DOHH2 (cell line): ENCODE results near the gene TMEM131.

Experiments used
- H3F3A ChIP-seq: fragments of 200-600 bp; sonication (generic), shearing (Covaris generic); 2 replicates; pipeline ENCODE4 v1.6.0; 2016; ENCODE audit warnings: antibody characterized with exemption, mild to moderate bottlenecking; ENCODE audit not compliant: control insufficient read depth, insufficient read depth
- H3K27ac ChIP-seq: fragments of 200-600 bp; sonication (generic); 2 replicates; pipeline ENCODE4 v1.5.1; 2014; ENCODE audit warnings: low read depth, mild to moderate bottlenecking, low read length, moderate library complexity
- H3K27me3 ChIP-seq: fragments of 200-600 bp; sonication (generic); 2 replicates; pipeline ENCODE4 v1.6.1; 2014; ENCODE audit warnings: mild to moderate bottlenecking, low read length, mixed read lengths; ENCODE audit not compliant: control insufficient read depth
- H3K36me3 ChIP-seq: fragments of 200-600 bp; sonication (generic); 2 replicates; pipeline ENCODE4 v1.6.1; 2014; ENCODE audit warnings: mild to moderate bottlenecking, low read length, moderate library complexity, mixed read lengths; ENCODE audit not compliant: control insufficient read depth
- H3K4me1 ChIP-seq: fragments of 200-600 bp; sonication (generic); 2 replicates; pipeline ENCODE4 v1.6.1; 2014; ENCODE audit warnings: mild to moderate bottlenecking, low read length, mixed read lengths; ENCODE audit not compliant: control insufficient read depth
- H3K4me2 ChIP-seq: fragments of 200-600 bp; sonication (generic); 2 replicates; pipeline ENCODE4 v1.6.0; 2014; ENCODE audit warnings: mild to moderate bottlenecking, low read length, moderate library complexity
- H3K4me3 ChIP-seq: fragments of 200-600 bp; sonication (generic); 2 replicates; pipeline ENCODE4 v1.5.1; 2014; ENCODE audit warnings: mild to moderate bottlenecking, low read length, mixed read lengths
- H3K79me2 ChIP-seq: fragments of 200-600 bp; sonication (generic); 2 replicates; pipeline ENCODE4 v1.6.1; 2014; ENCODE audit warnings: mild to moderate bottlenecking, low read length, mixed read lengths; ENCODE audit not compliant: control insufficient read depth
- H3K9me2 ChIP-seq: fragments of 200-600 bp; sonication (generic); replicated peaks from 2 replicates; pipeline ENCODE4 v1.6.1; 2014; ENCODE audit warnings: mild to moderate bottlenecking, low read length, mixed read lengths; ENCODE audit not compliant: control insufficient read depth
- H3K9me3 ChIP-seq: fragments of 200-600 bp; sonication (generic); 2 replicates; pipeline ENCODE4 v1.6.1; 2014; ENCODE audit warnings: antibody characterized with exemption, low read length, mixed read lengths; ENCODE audit not compliant: control insufficient read depth, insufficient read depth
- H4K20me1 ChIP-seq: fragments of 200-600 bp; sonication (generic); 2 replicates; pipeline ENCODE4 v1.6.0; 2014; ENCODE audit warnings: low read depth, mild to moderate bottlenecking, antibody characterized with exemption, low read length, moderate library complexity; ENCODE audit not compliant: control insufficient read depth, insufficient read depth
- CTCF ChIP-seq: fragments of 200-600 bp; sonication (generic); IDR thresholded peaks from one replicate; pipeline ENCODE4 v1.5.1; 2014; ENCODE audit warnings: antibody characterized with exemption, mild to moderate bottlenecking, low read depth, low read length; ENCODE audit not compliant: poor library complexity, severe bottlenecking
- EZH2phosphoT487 ChIP-seq: fragments of 200-600 bp; sonication (generic); IDR thresholded peaks from 2 replicates; pipeline ENCODE4 v1.6.1; 2017; ENCODE audit warnings: borderline replicate concordance, mild to moderate bottlenecking, antibody characterized with exemption, low read length, moderate library complexity, mixed read lengths

The TMEM131 gene

GRCh38 chr2:97983134-97983533, 12.6 kb downstream of the TMEM131 start:
- Histone ChIP-seq H3K27me3 (no peaks in the 10 kb centered on the region), H3K4me1 (peaks cover under 1% of the 10 kb centered on the region; the same call in 1 of the 2 replicates), H4K20me1 (no peaks in the 10 kb centered on the region), H3K36me3 (peaks cover 45% of the 10 kb centered on the region), H3K79me2 (peaks cover 98% of the 10 kb centered on the region), H3K27ac (no peak overlapping the region), H3F3A (no peaks in the 10 kb centered on the region), H3K4me3 (no peak overlapping the region), H3K9me2 (no peaks in the 10 kb centered on the region), H3K9me3 (peaks cover 26% of the 10 kb centered on the region; the same call in 1 of the 2 replicates), H3K4me2 (no peak overlapping the region)
- TF ChIP-seq CTCF (no peak), EZH2phosphoT487 (no peak)

GRCh38 chr2:97982621-97983020, 13.1 kb downstream of the TMEM131 start:
- Histone ChIP-seq H3K4me2 (no peak overlapping the region), H3K79me2 (peaks cover 96% of the 10 kb centered on the region)

GRCh38 chr2:97981961-97982360, 13.8 kb downstream of the TMEM131 start:
- H3F3A ChIP-seq: no peaks in the 10 kb centered on the region
- H3K9me2 ChIP-seq: no peaks in the 10 kb centered on the region
- H4K20me1 ChIP-seq: no peaks in the 10 kb centered on the region
- no peaks in the 10 kb centered on the region for H3K4me1 ChIP-seq
- H3K27me3 ChIP-seq: no peaks in the 10 kb centered on the region
- H3K4me3 ChIP-seq: no peak overlapping the region
- no peak overlapping the region for H3K27ac ChIP-seq
- H3K36me3 ChIP-seq: peaks cover 39% of the 10 kb centered on the region
- no peak for TF ChIP-seq CTCF
- no peak for TF ChIP-seq EZH2phosphoT487
- peaks cover 22% of the 10 kb centered on the region; the same call in 1 of the 2 replicates for H3K9me3 ChIP-seq
- H3K79me2 ChIP-seq: peaks cover 96% of the 10 kb centered on the region
- no peak overlapping the region for H3K4me2 ChIP-seq

More at GRCh38 chr2:97982621-97983020, 13.1 kb downstream of the TMEM131 start:
- Histone ChIP-seq H3K27me3 (no peaks in the 10 kb centered on the region), H3K36me3 (peaks cover 42% of the 10 kb centered on the region), H3K9me3 (peaks cover 22% of the 10 kb centered on the region; the same call in 1 of the 2 replicates), H3F3A (no peaks in the 10 kb centered on the region), H4K20me1 (no peaks in the 10 kb centered on the region), H3K27ac (no peak overlapping the region), H3K4me1 (no peaks in the 10 kb centered on the region), H3K4me3 (no peak overlapping the region), H3K9me2 (no peaks in the 10 kb centered on the region)
- no peak for TF ChIP-seq EZH2phosphoT487
- no peak for TF ChIP-seq CTCF
